ENCODE data around the gene FBXL3.
"Not testable (repeated sequence)": the region's sequence is repeated elsewhere in the genome, so short reads cannot be mapped to it uniquely, and the experiment has no call there.

FBXL3 gene

GRCh38 chr13:77026255-77026860, 601 bp downstream of the FBXL3 start:
- DNase-seq, result peak; percentile 55 to 75 (median 59)

GRCh38 chr13:77022341-77022740, 4.6 kb downstream of the FBXL3 start:
- no peak for DNase-seq

DNA sequence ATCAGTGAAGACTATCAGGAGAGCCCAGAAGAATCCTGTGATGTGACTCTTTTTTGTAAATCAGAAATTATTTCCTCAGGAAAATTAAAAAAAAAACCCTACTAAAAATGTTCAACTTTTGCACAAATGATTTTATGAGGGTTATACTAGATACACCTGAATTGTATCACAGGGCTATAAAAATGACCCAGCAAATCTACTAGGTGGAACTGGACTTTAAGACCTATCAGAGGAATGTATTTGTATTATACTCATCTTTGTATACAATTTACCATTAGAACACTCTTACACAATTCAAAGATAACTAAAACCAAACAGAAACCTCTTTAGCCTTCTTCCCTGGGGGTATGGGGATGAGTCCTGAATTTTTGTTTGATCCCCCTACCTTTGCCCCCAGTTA, 7.2 kb downstream of the FBXL3 start:
- no peak for DNase-seq

DNA sequence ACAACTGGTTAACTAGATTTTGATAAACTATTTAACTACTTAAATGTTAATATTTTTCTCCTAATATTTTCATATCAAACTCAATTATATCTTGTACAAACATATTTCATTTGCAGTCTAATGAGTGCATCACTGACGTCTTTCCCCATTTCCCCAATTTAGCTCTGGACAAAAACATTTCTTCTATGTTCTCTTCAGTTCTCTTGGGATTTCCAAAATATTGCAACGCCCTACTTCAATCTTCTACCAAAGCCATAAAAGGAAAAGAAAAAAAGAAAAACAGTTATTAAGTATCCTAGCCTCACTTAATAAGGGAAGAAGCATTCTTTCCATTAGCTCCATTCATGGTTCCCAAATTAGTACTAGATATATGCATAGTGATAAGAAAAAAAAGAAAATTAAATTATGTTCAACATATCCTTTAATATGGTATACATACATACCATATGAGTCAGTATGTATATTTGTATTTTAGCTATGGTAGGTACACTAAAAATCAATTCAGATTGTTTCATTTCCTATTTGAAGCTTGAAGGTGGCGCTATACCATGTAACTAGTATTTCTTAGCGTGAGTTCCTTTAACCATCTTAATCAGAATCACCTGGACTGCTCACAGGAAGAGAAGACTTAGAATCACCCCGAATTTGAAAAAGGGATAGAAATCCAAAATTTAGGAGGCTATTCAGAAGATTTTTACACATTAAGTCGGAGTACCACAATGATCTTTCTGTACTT, 9.9 kb downstream of the FBXL3 start:
- DNase-seq, result no peak

- no peak for DNase-seq
Measured at GRCh38 chr13:77016251-77016812, 10.6 kb downstream of the FBXL3 start.

GRCh38 chr13:77014906-77015685, 11.9 kb downstream of the FBXL3 start:
- DNase-seq, result no peak

DNA sequence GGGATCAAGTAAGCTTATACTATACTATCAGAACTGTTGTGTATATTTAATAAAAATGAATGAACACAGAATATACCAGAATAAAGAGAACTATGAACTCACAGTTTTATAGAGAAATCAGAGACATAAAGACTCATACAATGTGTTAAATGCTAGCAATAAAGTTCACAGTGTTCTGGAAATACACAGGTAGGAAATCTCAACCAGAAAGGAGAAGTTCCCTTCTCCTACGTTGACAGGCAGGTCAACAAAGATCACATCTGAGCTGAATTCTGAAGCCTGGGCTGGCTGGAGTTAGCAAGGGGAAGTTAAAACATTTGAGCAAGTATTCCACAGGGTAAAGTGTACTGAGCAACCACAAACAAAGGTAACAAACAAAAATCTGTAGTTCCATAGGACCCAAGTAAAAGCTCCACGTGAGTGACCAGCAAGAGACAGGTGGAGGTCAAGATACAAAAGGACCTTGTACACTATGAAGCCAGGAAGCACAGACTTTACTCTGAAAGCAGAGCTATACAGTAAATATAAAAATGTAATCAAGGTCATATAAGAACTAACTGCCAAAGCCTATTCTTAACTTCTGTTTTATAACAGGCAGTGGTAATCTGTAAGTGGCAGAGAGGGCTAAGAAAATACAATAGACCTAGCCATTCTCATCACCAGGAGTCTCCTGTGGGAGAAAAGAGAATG, 13.0 kb downstream of the FBXL3 start:
- DNase-seq, result no peak

DNA sequence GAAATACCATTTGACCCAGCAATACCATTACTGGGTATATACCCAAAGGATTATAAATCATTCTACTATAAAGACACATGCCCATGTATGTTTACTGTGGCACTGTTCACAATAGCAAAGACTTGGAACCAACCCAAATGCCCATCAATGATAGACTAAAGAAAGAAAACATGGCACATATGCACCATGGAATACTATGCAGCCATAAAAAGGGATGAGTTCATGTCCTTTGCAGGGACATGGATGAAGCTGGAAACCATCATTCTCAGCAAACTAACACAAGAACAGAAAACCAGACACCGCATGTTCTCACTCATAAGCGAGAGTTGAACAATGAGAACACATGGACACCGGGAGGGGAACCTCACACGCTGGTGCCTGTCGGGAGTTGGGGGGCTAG, 17.2 kb downstream of the FBXL3 start:
- DNase-seq, result not testable (repeated sequence)

DNA sequence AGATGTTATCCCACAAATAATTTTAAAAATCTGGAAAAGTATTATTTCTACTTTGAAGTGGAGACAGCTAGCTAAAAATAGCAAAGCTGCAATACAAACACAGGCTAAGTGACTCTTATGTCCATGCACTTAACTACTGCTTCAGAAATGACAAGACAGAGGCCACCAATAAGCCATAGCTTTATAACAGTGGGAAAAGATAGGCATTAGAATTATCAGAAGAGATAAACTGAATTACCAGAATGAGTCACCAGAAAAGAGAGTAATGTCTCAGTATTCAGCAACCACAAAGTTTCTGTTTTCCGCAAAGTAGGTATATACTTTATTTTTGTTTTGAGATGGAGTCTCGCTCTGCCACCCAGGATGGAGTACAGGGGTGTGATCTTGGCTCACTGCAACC, 17.9 kb downstream of the FBXL3 start:
- no peak for DNase-seq

DNA sequence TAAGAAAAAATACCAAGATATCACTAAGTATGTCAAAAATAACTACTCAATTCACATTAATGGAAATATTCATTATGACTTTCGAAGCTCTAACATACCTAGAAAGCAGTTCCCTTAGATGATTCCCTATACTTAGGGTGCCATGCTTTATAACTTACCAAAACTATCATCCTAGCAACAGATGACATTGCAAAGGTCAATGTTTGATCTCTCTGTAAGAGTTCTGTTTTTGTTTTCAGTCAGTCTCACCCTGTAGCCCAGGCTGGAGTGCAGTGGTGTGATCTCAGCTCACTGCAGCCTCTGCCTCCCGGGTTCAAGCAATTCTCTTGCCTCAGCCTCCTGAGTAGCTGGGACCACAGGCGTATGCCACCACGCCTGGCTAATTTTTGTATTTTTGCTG, 18.6 kb downstream of the FBXL3 start:
- DNase-seq, result not testable (repeated sequence)

DNA sequence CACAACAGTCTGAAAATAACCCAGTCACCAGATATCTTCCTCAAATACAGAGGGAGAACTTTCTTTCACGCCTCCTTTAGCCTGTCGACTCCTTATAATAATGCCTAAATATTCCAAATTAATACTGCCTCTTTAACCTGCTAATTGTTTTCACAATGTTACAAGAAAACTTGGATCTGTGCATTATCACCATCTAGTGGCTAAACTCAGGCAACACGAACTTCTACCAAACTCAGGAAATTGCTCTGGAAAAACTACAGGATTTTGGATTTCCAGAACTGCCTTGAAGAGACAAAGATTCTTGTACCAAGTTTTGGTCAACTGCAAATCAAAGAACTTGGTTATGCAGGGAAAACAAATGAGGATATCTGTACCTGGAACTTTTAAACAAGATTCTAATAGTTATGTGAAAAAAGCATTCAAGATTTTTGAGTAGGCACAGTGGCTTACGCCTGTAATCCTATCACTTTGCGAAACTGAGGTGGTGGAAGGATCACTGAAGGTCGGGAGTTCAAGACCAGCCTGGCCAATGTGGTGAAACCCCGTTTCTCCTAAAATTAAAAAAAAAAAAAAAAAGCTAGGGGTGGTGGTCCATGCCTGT, 24.3 kb downstream of the FBXL3 start:
- no peak for DNase-seq

GRCh38 chr13:77001963-77002587, 24.9 kb downstream of the FBXL3 start:
- DNase-seq, result no peak

DNA sequence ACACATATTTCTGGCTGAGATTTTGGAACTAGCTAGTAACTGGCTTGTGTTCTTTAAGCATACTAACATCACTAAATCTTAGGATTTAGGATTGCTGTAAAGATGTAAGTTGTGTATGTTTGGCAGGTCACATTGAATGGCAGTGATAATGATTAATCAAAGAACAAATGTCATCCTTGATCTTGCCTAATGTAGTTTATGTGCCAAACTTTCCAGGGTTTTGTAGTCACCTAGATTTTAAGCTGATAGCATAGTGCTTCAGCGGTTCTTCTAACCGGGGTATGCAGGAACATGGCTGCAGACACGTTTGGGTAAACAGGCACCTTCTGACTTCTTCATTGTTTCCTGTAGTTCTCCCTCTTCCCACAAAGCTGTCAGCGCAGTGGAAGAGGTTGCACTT, 25.4 kb downstream of the FBXL3 start:
- DNase-seq, result no peak

GRCh38 chr13:77000475-77000874, 26.5 kb downstream of the FBXL3 start:
- no peak for DNase-seq

DNA sequence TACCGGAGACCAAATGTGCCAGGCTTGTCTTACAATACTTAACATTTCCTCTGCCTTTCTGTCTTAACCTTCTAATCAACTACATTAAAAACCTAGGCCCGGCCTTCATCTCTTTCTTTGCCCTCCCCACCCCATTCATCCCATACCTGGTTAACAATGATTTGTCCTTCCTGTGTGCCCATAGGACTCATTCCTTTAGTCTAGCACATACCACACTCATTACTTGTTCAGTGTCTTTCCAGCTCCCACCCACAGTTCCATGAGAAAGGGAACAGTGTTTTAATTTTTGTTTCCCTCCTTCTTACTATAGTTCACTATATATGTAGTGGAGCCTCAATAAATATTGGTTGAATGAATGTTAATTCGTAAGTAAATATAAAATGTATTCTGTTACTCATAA, 32.7 kb downstream of the FBXL3 start:
- DNase-seq, result no peak

DNA sequence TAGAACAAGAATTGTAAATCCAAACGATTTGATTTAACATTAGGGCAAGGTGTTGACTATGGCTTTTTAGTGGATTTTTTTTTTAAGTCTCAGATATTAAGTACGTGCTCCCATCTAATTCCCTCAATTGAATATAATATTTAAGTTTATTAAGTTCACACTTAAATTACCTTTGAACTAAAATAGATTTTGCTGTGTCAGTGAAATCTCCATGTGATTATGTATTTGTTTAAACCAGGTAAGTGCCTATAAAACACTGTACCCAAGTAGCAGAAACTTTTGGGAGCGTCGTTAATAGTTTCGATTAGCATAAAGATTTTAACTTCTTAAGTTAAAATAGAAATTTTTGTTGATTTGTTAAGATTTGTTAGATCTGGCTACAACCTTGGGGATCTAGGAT, 33.5 kb downstream of the FBXL3 start:
- no peak for DNase-seq

DNA sequence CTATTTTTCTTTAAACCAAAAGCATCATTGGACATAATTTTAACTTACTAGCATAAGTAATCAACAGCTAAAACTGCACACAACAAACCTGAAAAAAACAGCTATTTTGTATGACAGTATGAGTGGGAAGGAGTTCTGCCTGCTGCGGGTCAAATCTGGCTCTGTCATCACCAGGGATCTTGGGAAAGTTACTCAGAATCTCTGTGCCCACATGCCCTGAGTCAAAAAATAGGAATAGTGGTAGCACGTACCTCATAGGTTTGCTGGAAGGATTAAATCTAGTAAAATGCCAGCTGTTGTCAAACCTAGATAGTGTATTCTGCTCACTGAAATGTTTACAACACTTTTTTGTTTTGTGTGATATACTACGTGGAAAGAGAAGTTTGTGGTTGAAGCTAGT, 33.9 kb downstream of the FBXL3 start:
- no peak for DNase-seq

DNA sequence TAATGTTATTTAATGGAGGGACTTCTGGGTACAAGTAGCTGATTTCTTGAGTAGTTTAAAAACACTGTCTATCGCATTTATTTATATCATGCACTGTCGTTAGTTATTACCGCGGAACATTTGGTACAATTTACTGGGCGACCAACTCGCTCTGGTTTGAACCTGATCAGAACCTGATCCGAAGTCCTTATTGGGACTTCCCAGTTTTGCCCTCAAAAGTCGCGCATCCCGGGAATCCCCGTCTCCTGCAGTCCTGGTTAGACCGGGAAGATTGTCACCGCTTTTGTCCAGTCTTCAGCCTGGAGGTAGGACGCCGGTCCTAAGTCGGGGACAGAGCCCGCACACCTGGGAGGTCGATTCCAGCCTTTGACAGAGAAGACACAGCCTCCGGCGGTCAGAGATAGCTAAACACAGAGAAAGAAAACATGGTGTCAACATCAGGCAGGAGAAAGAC, 34.4 kb downstream of the FBXL3 start:
- DNase-seq, result no peak

GRCh38 chr13:76991796-76992547, 35.0 kb downstream of the FBXL3 start, which contains the start of gene CLN5:
CLN5 (plus strand) TSS chr13:76992081; CDS start chr13:76992099, 18 bp downstream.
- peak; percentile 76 to 95 (median 83) for DNase-seq

- peak; percentile 36 to 56 (median 48) for DNase-seq
Measured at GRCh38 chr13:76991432-76991795, 35.5 kb downstream of the FBXL3 start.

GRCh38 chr13:76983676-76984075, 43.3 kb downstream of the FBXL3 start:
- no peak for DNase-seq
